ENCODE results near the gene ATRNL1. TPM values are rescaled to one million over a fixed set of nuclear protein-coding genes. Genes with fewer than 3 reads are reported as not detected.
"Not testable (repeated sequence)": the region's sequence is repeated elsewhere in the genome, so short reads cannot be mapped to it uniquely, and the experiment has no call there.

ATRNL1 gene
- total RNA-seq, 2 experiments from 2014 or later: 0.21 TPM; not detected in 1

DNA sequence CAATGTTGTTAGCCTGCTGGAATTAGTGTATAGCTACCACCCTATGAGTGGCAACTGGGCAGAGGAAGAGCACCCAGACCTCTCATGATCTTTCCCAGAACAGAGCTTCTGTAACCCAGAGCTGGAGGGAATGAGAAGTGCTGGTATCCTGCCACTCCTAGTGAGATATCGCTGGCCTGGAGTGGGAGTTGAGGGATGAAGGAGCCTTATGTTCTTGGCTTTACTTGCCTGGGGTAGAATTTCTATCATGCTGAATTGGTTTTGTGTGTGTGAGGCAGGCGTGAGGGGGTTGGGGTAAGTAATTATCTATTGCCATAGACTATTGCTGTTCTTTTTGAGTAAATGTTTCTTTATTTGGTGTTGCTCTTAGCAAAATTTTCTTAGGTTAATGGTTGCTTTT, 146.6 kb downstream of the ATRNL1 start:
- POLR2A ChIA-PET: interaction anchor here (0.6 kb wide), 1 partner anchor 903 kb away, joined by 5 read pairs; no protein-coding TSS in a partner anchor
- DNase-seq (no peak), ATAC-seq (no peak)
- H3K36me3 Mint-ChIP-seq (ENCODE audit: low read depth): no peaks in the 10 kb centered on the region
- no peaks in the 10 kb centered on the region for H3K4me1 Mint-ChIP-seq
- intact Hi-C loops (cut with DNase I, micrococcal nuclease): no loop called here
- H3K27ac Mint-ChIP-seq: no peak overlapping the region
- no peak overlapping the region for H3K4me3 Mint-ChIP-seq
- CTCF ChIA-PET: no interaction called here
- H3K9me3 Mint-ChIP-seq (ENCODE audit: low read depth): no peaks in the 10 kb centered on the region
- H3K27me3 Mint-ChIP-seq: no peaks in the 10 kb centered on the region

DNA sequence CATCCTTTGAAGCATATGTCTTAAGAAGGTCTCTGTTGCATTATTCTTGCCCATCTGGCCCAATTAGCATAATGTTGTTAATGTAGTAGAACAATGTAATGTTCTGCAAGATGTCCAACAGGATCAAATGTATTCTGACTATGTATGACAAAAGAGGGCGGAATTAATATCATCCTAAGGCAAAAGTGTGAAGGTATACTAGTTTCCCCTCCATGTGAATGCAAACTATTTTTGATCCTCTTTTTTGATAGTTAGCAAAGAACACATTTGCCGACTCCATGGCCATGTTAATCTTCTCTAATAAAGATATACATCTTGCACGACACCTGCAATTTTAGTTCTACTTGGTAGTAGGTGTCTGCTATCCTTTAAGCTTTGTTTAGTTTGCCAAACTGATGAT, 157.6 kb downstream of the ATRNL1 start:
- POLR2A ChIA-PET: no interaction called here
- no peak for ATAC-seq
- intact Hi-C loops (cut with DNase I, micrococcal nuclease): no loop called here
- Mint-ChIP-seq H3K4me1 (no peaks in the 10 kb centered on the region), H3K4me3 (no peak overlapping the region), H3K27me3 (no peaks in the 10 kb centered on the region), H3K36me3 (ENCODE audit: low read depth) (no peaks in the 10 kb centered on the region), H3K27ac (no peak overlapping the region), H3K9me3 (ENCODE audit: low read depth) (peaks cover 4% of the 10 kb centered on the region)
- CTCF ChIA-PET: no interaction called here
- no peak for DNase-seq

DNA sequence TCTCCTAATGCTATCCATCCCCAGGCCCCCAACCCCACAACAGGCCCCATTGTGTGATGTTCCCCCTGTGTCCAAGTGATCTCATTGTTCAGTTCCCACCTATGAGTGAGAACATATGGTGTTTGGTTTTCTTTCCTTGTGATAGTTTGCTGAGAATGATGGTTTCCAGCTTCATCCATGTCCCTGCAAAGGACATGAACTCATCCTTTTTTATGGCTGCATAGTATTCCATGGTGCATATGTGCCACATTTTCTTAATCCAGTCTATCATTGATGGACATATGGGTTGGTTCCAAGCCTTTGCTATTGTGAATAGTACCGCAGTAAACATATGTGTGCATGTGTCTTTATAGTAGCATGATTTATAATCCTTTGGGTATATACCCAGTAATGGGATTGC, 160.6 kb downstream of the ATRNL1 start:
- not testable (repeated sequence) for H3K27me3 Mint-ChIP-seq, H3K4me3 Mint-ChIP-seq

DNA sequence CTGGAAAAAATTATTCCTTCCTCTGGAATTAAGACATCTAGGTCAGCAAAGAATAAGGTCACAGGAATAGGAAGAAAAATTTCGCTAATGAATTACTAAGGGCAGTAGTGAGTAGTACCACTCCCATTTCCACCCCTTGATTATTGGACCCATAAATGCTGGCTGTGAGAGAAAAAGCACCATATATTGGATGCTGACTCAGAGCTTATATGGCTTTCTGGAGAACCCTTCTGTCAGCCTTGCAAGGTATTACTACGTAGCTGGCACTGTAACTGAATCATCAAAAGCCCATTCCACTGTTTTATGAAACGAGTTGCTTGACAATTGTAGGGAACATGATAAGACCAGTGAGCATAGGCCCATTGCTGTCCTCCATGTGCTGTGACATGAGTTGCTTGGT, 179.3 kb downstream of the ATRNL1 start:
- H3K36me3 Mint-ChIP-seq (ENCODE audit: low read depth): no peaks in the 10 kb centered on the region
- no peak overlapping the region for H3K4me3 Mint-ChIP-seq
- ChIA-PET POLR2A (no interaction called here), CTCF (no interaction called here)
- intact Hi-C loops (cut with DNase I, micrococcal nuclease): no loop called here
- no peak overlapping the region for H3K27ac Mint-ChIP-seq
- no peak for DNase-seq
- H3K27me3 Mint-ChIP-seq: no peaks in the 10 kb centered on the region
- ATAC-seq: no peak
- no peaks in the 10 kb centered on the region for H3K4me1 Mint-ChIP-seq
- H3K9me3 Mint-ChIP-seq (ENCODE audit: low read depth): no peaks in the 10 kb centered on the region

More for the DNA sequence above, 160.6 kb downstream of the ATRNL1 start:
- CTCF ChIA-PET; H3K4me1 Mint-ChIP-seq; ATAC-seq; intact Hi-C loops (cut with DNase I, micrococcal nuclease); POLR2A ChIA-PET; H3K27ac Mint-ChIP-seq; DNase-seq; H3K36me3 Mint-ChIP-seq (ENCODE audit: low read depth): not testable (repeated sequence)
- peaks cover 11% of the 10 kb centered on the region for H3K9me3 Mint-ChIP-seq (ENCODE audit: low read depth)

DNA sequence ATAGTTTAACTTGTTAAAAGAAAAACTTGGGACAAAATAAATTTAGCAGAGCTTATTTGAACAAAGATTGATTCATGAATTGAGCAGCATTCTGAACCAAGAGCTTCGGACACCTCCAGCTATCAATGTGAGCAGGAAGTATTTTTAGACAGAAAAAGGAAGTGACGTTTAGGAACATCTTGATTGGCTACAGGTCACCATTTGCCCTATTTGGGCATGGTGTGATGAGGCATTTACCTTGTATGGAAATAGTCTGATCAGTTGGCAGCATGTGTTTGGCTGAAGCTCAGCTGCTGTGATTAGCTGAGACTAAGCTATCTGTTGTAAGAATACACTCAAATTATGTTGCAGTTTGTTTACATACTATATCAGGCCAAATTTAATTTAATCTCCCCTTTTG, 185.1 kb downstream of the ATRNL1 start:
- no peak overlapping the region for H3K4me3 Mint-ChIP-seq
- H3K27ac Mint-ChIP-seq: no peak overlapping the region
- H3K4me1 Mint-ChIP-seq: no peaks in the 10 kb centered on the region
- DNase-seq (no peak), ATAC-seq (no peak)
- no peaks in the 10 kb centered on the region for H3K9me3 Mint-ChIP-seq (ENCODE audit: low read depth)
- no peaks in the 10 kb centered on the region for H3K36me3 Mint-ChIP-seq (ENCODE audit: low read depth)
- ChIA-PET CTCF (no interaction called here), POLR2A (interaction anchor here (0.6 kb wide), 1 partner anchor 679 kb away, joined by 12 read pairs; no protein-coding TSS in a partner anchor)
- intact Hi-C loops (cut with DNase I, micrococcal nuclease): no loop called here
- H3K27me3 Mint-ChIP-seq: no peaks in the 10 kb centered on the region

DNA sequence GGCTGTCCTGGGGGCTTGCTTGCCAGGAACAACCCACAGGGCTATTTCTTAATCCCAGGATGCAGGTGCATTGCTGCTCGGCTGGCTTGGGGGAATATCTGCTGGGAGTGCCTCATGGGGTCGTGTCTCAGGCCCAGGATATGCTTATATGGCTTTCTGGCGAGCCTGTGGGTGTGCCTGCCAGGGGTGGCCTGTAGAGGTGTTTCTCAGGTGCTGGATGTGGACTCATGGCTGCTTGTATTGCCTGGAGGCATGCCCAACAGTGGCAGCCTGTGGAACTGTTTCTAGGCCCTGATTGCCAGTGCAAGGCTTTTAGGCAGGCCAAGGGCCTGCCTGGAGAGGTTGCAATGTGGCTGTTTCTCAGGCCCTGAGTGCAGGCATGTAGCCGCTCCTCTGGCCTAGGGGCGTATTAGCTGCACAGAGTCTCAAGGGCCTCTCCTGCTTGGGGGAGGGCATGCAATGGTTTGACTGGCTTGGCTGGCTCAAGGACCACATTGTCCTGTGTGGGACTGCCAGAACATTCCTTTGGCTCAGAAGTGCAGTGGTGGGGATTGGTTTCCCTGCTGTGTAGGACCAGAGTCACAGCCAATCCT, 202.1 kb downstream of the ATRNL1 start:
- DNase-seq: no peak

DNA sequence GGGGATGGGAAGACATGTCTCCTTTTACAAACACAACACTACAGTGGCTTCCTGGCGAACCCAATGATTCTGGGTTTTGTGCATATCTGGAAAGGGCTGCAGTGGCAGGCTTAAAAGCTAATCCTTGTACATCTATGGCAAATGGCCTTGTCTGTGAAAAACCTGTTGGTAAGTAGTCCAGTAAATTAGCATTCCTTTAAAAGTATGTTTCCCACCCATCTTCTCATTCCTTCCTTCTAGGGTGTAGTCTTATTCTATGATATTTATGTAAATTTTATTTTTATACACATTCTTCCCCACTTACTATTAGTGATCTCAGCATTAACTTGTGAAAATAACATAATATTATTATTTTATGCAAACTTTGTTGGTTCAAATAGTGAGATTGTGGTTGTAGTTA, 206.9 kb downstream of the ATRNL1 start:
- no peak overlapping the region for H3K27ac Mint-ChIP-seq
- ATAC-seq: no peak

More for the DNA sequence above, 202.1 kb downstream of the ATRNL1 start:
- no peaks in the 10 kb centered on the region for H3K27me3 Mint-ChIP-seq
- H3K4me1 Mint-ChIP-seq: no peaks in the 10 kb centered on the region
- no peaks in the 10 kb centered on the region for H3K36me3 Mint-ChIP-seq (ENCODE audit: low read depth)
- H3K9me3 Mint-ChIP-seq (ENCODE audit: low read depth): peaks cover 17% of the 10 kb centered on the region
- POLR2A ChIA-PET: no interaction called here
- H3K4me3 Mint-ChIP-seq: no peak overlapping the region
- CTCF ChIA-PET: no interaction called here
- ATAC-seq: no peak
- no peak overlapping the region for H3K27ac Mint-ChIP-seq
- intact Hi-C loops (cut with DNase I, micrococcal nuclease): no loop called here

DNA sequence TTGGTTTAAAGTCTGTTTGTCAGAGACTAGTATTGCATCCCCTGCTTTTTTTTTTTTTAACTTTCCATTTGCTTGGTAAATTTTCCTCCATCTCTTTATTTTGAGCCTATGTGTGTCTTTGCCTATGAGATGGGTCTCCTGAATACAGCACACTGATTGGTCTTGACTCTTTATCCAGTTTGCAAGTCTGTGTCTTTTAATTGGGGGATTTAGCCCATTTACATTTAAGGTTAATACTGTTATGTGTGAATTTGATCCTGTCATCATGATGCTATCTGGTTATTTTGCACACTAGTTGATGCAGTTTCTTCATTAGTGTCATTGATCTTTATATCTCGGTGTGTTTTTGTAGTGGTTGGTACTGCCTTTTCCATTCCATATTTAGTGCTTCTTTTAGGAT, 226.5 kb downstream of the ATRNL1 start:
- POLR2A ChIA-PET; intact Hi-C loops (cut with DNase I, micrococcal nuclease); ATAC-seq; CTCF ChIA-PET; DNase-seq; H3K4me3 Mint-ChIP-seq; H3K27me3 Mint-ChIP-seq; H3K36me3 Mint-ChIP-seq (ENCODE audit: low read depth); H3K27ac Mint-ChIP-seq; H3K4me1 Mint-ChIP-seq: not testable (repeated sequence)
- H3K9me3 Mint-ChIP-seq (ENCODE audit: low read depth): peaks cover 24% of the 10 kb centered on the region

More for the DNA sequence above, 206.9 kb downstream of the ATRNL1 start:
- Mint-ChIP-seq H3K36me3 (ENCODE audit: low read depth) (no peaks in the 10 kb centered on the region), H3K4me3 (no peak overlapping the region), H3K27me3 (no peaks in the 10 kb centered on the region), H3K4me1 (no peaks in the 10 kb centered on the region), H3K9me3 (ENCODE audit: low read depth) (no peaks in the 10 kb centered on the region)
- intact Hi-C loops (cut with DNase I, micrococcal nuclease): no loop called here
- CTCF ChIA-PET: no interaction called here
- POLR2A ChIA-PET: no interaction called here
- DNase-seq: no peak

DNA sequence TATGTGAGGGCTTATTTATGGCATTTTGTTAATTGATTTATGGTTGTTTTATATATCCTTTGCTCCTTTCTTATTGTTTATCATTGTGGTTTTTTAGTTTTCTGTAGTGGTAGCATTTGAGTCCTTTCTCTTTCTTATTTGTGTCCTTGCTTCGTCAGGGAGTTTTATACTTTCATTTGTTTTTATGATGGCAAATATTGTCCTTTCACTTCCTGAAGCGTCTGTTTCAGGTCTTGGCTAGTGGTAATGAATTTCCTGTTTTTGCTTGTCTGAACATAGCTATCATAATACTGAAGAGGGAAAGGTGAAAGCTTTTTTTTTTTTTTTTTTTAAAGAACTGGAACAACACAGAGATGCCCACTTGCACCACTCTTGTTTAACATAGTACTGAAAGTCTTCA, 228.2 kb downstream of the ATRNL1 start:
- Mint-ChIP-seq H3K27me3 (no peaks in the 10 kb centered on the region), H3K4me3 (no peak overlapping the region), H3K36me3 (ENCODE audit: low read depth) (no peaks in the 10 kb centered on the region), H3K27ac (no peak overlapping the region), H3K4me1 (no peaks in the 10 kb centered on the region), H3K9me3 (ENCODE audit: low read depth) (peaks cover 24% of the 10 kb centered on the region)
- DNase-seq (no peak), ATAC-seq (no peak)
- ChIA-PET POLR2A (no interaction called here), CTCF (no interaction called here)
- intact Hi-C loops (cut with DNase I, micrococcal nuclease): no loop called here

DNA sequence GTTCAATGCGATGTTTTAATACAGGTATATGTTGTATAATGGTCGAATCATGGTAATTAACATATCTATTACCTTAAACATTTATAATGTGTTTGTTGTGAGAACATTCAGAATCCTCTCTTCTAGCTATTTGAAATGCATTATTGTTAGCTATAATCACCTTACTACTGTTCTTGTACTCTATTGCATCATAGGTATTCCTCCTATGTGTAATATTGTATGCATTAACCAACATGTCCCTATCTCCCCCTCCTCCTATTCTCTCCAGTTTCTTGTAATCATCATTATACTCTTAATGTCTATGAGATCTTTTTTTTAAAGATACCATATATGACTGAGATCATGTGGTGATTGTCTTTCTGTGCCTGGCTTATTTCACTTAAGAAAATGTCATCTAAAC, 235.2 kb downstream of the ATRNL1 start:
- Mint-ChIP-seq H3K27me3 (no peaks in the 10 kb centered on the region), H3K4me1 (no peaks in the 10 kb centered on the region), H3K9me3 (ENCODE audit: low read depth) (peaks cover 4% of the 10 kb centered on the region), H3K27ac (no peak overlapping the region), H3K36me3 (ENCODE audit: low read depth) (no peaks in the 10 kb centered on the region), H3K4me3 (no peak overlapping the region)
- ATAC-seq: no peak
- intact Hi-C loops (cut with DNase I, micrococcal nuclease): no loop called here
- CTCF ChIA-PET: no interaction called here
- POLR2A ChIA-PET: no interaction called here
- no peak for DNase-seq

DNA sequence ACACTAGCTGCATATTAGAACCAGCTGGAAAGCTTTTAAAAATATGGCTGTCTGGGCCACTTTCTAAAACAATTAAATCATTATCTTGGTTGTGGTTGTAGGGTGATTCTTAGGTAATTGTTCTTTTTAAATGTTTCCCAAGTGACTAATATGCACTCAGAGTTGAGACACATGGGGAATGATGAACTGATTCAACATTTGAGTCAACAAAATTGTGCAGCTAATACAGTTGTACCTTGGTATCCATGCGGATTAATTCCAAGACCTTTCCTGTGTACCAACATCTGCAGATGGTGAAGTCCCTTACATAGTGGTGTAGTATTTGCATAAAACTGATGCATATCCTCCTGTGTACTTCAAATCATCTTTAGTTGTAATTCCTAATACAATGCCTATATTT, 242.2 kb downstream of the ATRNL1 start:
- no peak for DNase-seq
- intact Hi-C loops (cut with DNase I, micrococcal nuclease): no loop called here
- Mint-ChIP-seq H3K27me3 (no peaks in the 10 kb centered on the region), H3K36me3 (ENCODE audit: low read depth) (no peaks in the 10 kb centered on the region), H3K4me3 (no peak overlapping the region), H3K27ac (no peak overlapping the region), H3K9me3 (ENCODE audit: low read depth) (peaks cover 4% of the 10 kb centered on the region), H3K4me1 (no peaks in the 10 kb centered on the region)
- no peak for ATAC-seq
- POLR2A ChIA-PET: no interaction called here
- CTCF ChIA-PET: interaction anchor here (0.6 kb wide), 1 partner anchor 260 kb away, joined by 5 read pairs; no protein-coding TSS in a partner anchor

DNA sequence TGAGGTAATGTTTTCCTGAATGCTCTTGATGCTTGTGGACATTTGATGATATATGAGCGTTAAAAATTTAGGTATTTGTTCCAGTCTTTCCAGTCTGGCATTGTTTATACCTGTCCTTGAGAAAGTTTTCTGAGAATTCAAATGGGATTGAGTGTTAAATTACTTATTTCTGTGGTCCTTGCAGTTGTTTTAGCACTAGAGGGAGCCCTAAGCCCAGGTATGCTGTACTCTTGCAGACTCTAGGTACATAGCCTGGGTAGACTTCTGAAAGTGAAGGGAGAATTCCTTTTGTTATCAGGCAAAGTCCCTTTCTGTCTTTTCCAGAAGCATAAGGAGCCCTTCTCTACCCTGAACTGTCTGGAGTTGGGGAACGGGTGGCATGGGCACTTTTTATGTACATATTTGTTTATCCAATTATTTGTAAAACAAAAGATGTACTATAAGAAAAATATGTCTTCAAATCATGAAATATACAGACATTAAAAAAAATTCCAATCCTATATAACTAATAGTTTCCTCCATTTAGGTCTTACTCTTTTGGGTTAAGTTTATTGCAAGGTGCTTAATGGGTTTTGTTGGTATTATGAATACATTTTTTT, 262.1 kb downstream of the ATRNL1 start:
- ChIA-PET POLR2A (no interaction called here), CTCF (no interaction called here)
- intact Hi-C loops (cut with DNase I, micrococcal nuclease): loop anchor here (1.0 kb wide), 2 partner anchors 933 to 1031 kb away; no protein-coding TSS in a partner anchor
- no peaks in the 10 kb centered on the region for H3K36me3 Mint-ChIP-seq (ENCODE audit: low read depth)
- H3K4me1 Mint-ChIP-seq: no peaks in the 10 kb centered on the region
- no peaks in the 10 kb centered on the region for H3K9me3 Mint-ChIP-seq (ENCODE audit: low read depth)
- ATAC-seq (peak; percentile 58), DNase-seq (peak; percentile 48)
- H3K27ac Mint-ChIP-seq: no peak overlapping the region
- no peaks in the 10 kb centered on the region for H3K27me3 Mint-ChIP-seq
- H3K4me3 Mint-ChIP-seq: no peak overlapping the region

Data from activated CD4-positive, alpha-beta T cell treated with anti-CD3 and anti-CD28 coated beads for 36 hours (primary cell).